ENCODE data around the gene TP53. TPM values are rescaled to one million over a fixed set of nuclear protein-coding genes. Genes with fewer than 3 reads are reported as not detected.

TP53 gene
- total and polyA plus RNA-seq, 12 donors, result 7.9 to 29.1 (median 12.6) TPM

DNA sequence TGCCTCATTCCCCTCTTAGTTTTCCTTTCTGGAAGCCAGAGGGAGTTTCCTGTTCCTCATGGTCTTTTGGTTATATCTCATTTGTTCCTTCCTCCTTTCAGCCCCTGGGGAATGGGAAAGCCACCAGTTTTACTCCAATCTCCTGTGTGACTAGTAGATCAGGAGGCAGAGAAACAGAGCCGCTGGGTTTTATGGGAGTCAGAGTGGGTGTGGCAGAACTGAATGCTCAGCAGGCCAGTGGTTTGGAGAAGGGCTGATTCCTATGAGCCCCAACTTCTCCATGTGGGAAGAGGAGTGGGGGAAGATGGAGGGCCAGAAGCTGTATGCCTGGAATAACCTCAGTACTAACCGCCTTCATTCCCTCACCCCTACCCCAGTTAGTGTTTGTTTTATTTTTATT is 34.3 kb upstream of the TP53 start:
- TF ChIP-seq, protein P1, sequence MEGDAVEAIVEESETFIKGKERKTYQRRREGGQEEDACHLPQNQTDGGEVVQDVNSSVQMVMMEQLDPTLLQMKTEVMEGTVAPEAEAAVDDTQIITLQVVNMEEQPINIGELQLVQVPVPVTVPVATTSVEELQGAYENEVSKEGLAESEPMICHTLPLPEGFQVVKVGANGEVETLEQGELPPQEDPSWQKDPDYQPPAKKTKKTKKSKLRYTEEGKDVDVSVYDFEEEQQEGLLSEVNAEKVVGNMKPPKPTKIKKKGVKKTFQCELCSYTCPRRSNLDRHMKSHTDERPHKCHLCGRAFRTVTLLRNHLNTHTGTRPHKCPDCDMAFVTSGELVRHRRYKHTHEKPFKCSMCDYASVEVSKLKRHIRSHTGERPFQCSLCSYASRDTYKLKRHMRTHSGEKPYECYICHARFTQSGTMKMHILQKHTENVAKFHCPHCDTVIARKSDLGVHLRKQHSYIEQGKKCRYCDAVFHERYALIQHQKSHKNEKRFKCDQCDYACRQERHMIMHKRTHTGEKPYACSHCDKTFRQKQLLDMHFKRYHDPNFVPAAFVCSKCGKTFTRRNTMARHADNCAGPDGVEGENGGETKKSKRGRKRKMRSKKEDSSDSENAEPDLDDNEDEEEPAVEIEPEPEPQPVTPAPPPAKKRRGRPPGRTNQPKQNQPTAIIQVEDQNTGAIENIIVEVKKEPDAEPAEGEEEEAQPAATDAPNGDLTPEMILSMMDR (IDR thresholded peaks at IDR 0.05), result no peak
- intact Hi-C loops (cut with DNase I), result no loop called here
- Histone ChIP-seq H3K27me3 (peaks cover 0 to 50% (median 19%) of the 10 kb centered on the region in 7 donors), H3K27ac (no peak overlapping the region), H3K4me3 (no peak overlapping the region), H3K9me3 (no peaks in the 10 kb centered on the region), H3K36me3 (no peaks in the 10 kb centered on the region), H3K4me1 (peaks cover 1 to 17% (median 6%) of the 10 kb centered on the region in 9 donors)
- DNase-seq (no peak), ATAC-seq (no peak)
- 62 to 70% methylated on average over 2 of the region's 2 CpGs for WGBS, 2 donors

DNA sequence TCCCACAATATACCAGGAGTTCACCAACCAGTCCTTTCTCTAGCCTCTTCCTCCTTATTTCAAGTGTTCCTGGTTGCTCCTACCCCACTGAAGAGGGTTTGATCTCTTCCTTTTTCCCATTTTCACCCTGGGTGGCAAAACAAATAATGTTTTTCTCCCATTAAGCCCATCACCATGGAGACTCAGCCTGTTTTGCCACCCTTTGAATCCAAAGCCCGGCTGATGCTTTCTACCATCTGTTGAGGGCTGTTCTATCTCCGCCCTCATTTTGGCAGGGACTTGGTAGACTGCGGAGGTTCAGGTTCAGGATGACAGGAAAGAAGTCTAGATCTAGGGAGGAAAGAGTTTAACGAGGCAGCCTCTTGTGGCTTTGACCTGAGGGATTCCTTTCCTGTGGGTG is 32.8 kb upstream of the TP53 start:
- no peak for ATAC-seq
- peaks cover under 1 to 65% (median 29%) of the 10 kb centered on the region in 7 donors for H3K27me3 ChIP-seq
- TF ChIP-seq, protein P1 (IDR thresholded peaks at IDR 0.05), result no peak
- peaks cover 3 to 22% (median 8%) of the 10 kb centered on the region in 9 donors for H3K4me1 ChIP-seq
- DNase-seq, result no peak
- H3K27ac ChIP-seq, result no peak overlapping the region
- H3K36me3 ChIP-seq, result no peaks in the 10 kb centered on the region
- intact Hi-C loops (cut with DNase I), result no loop called here
- H3K9me3 ChIP-seq, result no peaks in the 10 kb centered on the region
- H3K4me3 ChIP-seq, result no peak overlapping the region
- 50 to 58% methylated on average over 4 of the region's 4 CpGs for WGBS, 2 donors

DNA sequence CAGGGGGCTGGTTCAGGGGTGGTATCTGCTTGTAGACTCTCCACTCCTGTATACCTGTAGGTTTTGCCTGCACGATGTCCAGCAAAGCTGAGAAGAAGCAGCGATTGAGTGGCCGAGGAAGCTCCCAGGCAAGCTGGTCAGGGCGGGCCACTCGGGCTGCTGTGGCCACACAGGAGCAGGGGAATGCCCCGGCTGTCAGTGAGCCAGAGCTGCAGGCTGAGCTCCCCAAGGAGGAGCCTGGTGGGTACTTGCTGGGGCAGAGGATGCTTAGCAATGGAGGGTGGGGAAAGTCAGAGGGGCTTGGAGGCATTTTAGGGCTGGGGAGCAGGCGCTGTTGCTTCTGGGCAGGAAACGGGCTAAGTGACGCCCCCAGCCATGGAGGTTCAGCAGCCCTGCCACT is 32.4 kb upstream of the TP53 start:
- Histone ChIP-seq H3K36me3 (no peaks in the 10 kb centered on the region), H3K9me3 (no peaks in the 10 kb centered on the region), H3K4me1 (peaks cover 3 to 22% (median 8%) of the 10 kb centered on the region in 9 donors), H3K4me3 (no peak overlapping the region), H3K27me3 (peaks cover 4 to 70% (median 29%) of the 10 kb centered on the region in 7 donors), H3K27ac (no peak overlapping the region)
- intact Hi-C loops (cut with DNase I), result no loop called here
- WGBS, 2 donors, result 72 to 75% methylated on average over 9 of the region's 9 CpGs
- DNase-seq (no peak), ATAC-seq (no peak)
- TF ChIP-seq, protein P1 (IDR thresholded peaks at IDR 0.05), result no peak

DNA sequence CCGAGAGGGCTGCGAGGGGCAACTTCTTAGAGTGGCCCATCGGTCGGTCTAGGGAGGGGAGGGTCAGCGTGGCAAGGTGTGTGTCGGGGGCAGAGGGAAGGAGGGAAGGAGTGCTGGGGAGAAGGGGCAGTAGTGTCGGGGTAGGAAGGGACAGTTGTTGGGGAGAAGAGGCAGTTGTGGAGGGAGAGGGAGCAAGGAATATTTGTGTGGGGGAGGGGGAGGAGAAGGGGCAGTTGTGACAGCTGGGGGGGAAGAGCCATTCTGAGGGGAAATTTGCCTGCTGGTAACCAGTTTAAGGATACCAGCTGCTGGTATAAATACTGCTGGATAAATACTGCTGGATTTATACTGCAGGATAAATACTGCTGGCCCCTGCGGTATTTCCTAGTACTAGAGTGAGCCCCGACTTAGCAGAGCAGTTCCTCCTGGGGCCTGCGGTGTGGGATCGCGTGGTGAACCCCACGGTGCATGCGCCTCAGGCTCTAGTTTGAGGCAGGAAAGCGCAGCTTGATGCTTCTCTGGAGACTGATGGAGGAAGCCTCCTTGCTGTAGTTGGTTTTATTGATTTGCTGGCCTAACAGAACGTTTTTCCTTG is 30.6 kb upstream of the TP53 start:
- WGBS, 2 donors, result 16% methylated on average over 16 of the region's 16 CpGs
- peak in 1 of 8 donors; percentile 6 for ATAC-seq
- DNase-seq, result no peak
- intact Hi-C loops (cut with DNase I), result no loop called here
- Histone ChIP-seq H3K27ac (peak overlapping the region in 2 of 10 donors; percentile 42 to 63), H3K4me3 (peak overlapping the region; percentile 37 to 72 (median 63)), H3K27me3 (peaks cover 4 to 86% (median 34%) of the 10 kb centered on the region in 7 donors), H3K9me3 (no peaks in the 10 kb centered on the region), H3K4me1 (peaks cover 3 to 22% (median 8%) of the 10 kb centered on the region in 9 donors), H3K36me3 (no peaks in the 10 kb centered on the region)
- TF ChIP-seq, protein P1 (IDR thresholded peaks at IDR 0.05), result no peak
